HepG2 (cell line): ENCODE data around the gene BICRA. TPM values are rescaled to one million over a fixed set of nuclear protein-coding genes. Genes with fewer than 3 reads are reported as not detected.

Source experiments
- GLI4 ChIP-seq: sonication (generic); formaldehyde crosslinking; IDR thresholded peaks from 2 replicates; pipeline ENCODE4 v1.5.1; 2020; ENCODE audit warnings: missing genetic modification reagents, mild to moderate bottlenecking, moderate library complexity, borderline replicate concordance
- HIVEP1 ChIP-seq: sonication (generic); formaldehyde crosslinking; IDR thresholded peaks from 2 replicates; pipeline ENCODE4 v1.4.0; 2020; ENCODE audit warnings: mild to moderate bottlenecking, missing genetic modification reagents
- KLF16 ChIP-seq, 2 experiments: sonication (generic) in 1 of 2; formaldehyde crosslinking in 1 of 2; IDR thresholded peaks; 2 replicates each; pipeline versions ENCODE4 v1.6.1 to v1.8.0; 2016 to 2023; ENCODE audit warnings: missing genetic modification reagents in 2 of 2, missing compliant biosample characterization in 1 of 2
- MTA1 ChIP-seq: sonication (generic); formaldehyde crosslinking; IDR thresholded peaks from 2 replicates; pipeline ENCODE4 v1.4.0; 2020; ENCODE audit warnings: missing genetic modification reagents, mild to moderate bottlenecking, borderline replicate concordance
- SALL1 ChIP-seq: sonication (generic); formaldehyde crosslinking; IDR thresholded peaks from 2 replicates; pipeline ENCODE4 v1.8.0; 2022; ENCODE audit warnings: mild to moderate bottlenecking, missing genetic modification reagents
- ZNF460 ChIP-seq: sonication (generic); formaldehyde crosslinking; IDR thresholded peaks from 2 replicates; pipeline ENCODE4 v1.5.1; 2020; ENCODE audit warnings: missing genetic modification reagents, mild to moderate bottlenecking, borderline replicate concordance
- ZNF512B ChIP-seq: sonication (generic); formaldehyde crosslinking; IDR thresholded peaks from 2 replicates; pipeline ENCODE4 v1.5.1; 2020; ENCODE audit warnings: missing genetic modification reagents, mild to moderate bottlenecking, borderline replicate concordance
- ZNF646 ChIP-seq: sonication (generic); formaldehyde crosslinking; IDR thresholded peaks from 2 replicates; pipeline ENCODE4 v1.9.0; 2021; ENCODE audit warnings: mild to moderate bottlenecking, missing genetic modification reagents
- ZNF713 ChIP-seq: sonication (generic); formaldehyde crosslinking; IDR thresholded peaks from 2 replicates; pipeline ENCODE4 v1.4.0; 2020; ENCODE audit warnings: mild to moderate bottlenecking, missing genetic modification reagents
- ZNF761 ChIP-seq: sonication (generic); formaldehyde crosslinking; conservative IDR thresholded peaks from 2 replicates; pipeline ENCODE4 v1.4.0; 2020; ENCODE audit warnings: mild to moderate bottlenecking, missing genetic modification reagents
- ZSCAN30 ChIP-seq: sonication (generic); formaldehyde crosslinking; IDR thresholded peaks from 2 replicates; pipeline ENCODE4 v1.5.0; 2020; ENCODE audit warnings: mild to moderate bottlenecking, missing genetic modification reagents
- polyA plus RNA-seq, 8 experiments: library from polyadenylated mRNA; depleted of rRNA in 3 of 8; stranded (reverse) in 7 of 8; unstranded in 1 of 8; fragments of >200 nt; fragmentation: Illumina TruSeq in 4 of 8; extraction: Trizol in 4 of 8; gene quantifications; 2 replicates each; pipeline versions ENCODE4 v1.2.1 to v1.2.3, GENCODE V29; 2011 to 2016; ENCODE audit warnings: low read depth in 4 of 8, missing spikeins in 1 of 8, mixed read lengths in 1 of 8; ENCODE audit not compliant: insufficient read depth in 1 of 8
- total RNA-seq, 5 experiments: library from RNA; depleted of rRNA; stranded (reverse); fragments of >200 nt; fragmentation: Illumina TruSeq; extraction: Trizol; gene quantifications; 2 replicates each; pipeline ENCODE4 v1.2.3, GENCODE V29; 2016; ENCODE audit warnings: low read depth in 1 of 5

Gene BICRA
- total and polyA plus RNA-seq, 2 of the 13 experiments (the other 11 are each of a cell fraction or from before 2014, with no cell fraction given): 0.55 to 0.71 TPM

GRCh38 chr19:47674548-47674947 lies 65.6 kb downstream of the BICRA start (continued):
- TF ChIP-seq ZNF646 (CRISPR knock-in tag) (no peak), ZSCAN30 (CRISPR knock-in tag) (no peak), KLF16 (CRISPR knock-in tag; IDR thresholded peaks at IDR 0.05) (no peak), GLI4 (no peak), ZNF460 (CRISPR knock-in tag) (no peak), ZNF761 (no peak), HIVEP1 (CRISPR knock-in tag) (no peak), ZNF512B (CRISPR knock-in tag) (no peak), SALL1 (CRISPR knock-in tag) (no peak), MTA1 (no peak), ZNF713 (no peak)
